Gastroesophageal sphincter (tissue), 4 donors: ENCODE measurements around the gene LENG1. TPM values are rescaled to one million over a fixed set of nuclear protein-coding genes. Genes with fewer than 3 reads are reported as not detected.

Experiments
- ATAC-seq: fragments of 150-250 bp; one replicate; pipeline ENCODE4 v1.9.1; 2016; ENCODE audit warnings: mild to moderate bottlenecking, moderate library complexity
- H3K27ac ChIP-seq, 4 donors: fragments of 200-600 bp; sonication (generic) in 3 of 4; 1 replicate in 3 of 4; 2 replicates in 1 of 4; pipeline ENCODE4 v1.5.1; 2016 to 2019
- H3K27me3 ChIP-seq: fragments of 200-600 bp; sonication (generic); one replicate; pipeline ENCODE4 v1.5.1; 2019
- H3K36me3 ChIP-seq, 2 donors: fragments of 200-600 bp; sonication (generic); one replicate each; pipeline ENCODE4 v1.5.1; 2019; ENCODE audit warnings: control low read depth in 1 of 2
- H3K4me1 ChIP-seq, 3 donors: fragments of 200-600 bp; sonication (generic); 1 replicate in 2 of 3; 2 replicates in 1 of 3; pipeline ENCODE4 v1.5.1; 2016 to 2019; ENCODE audit warnings: control low read depth in 2 of 3
- H3K4me3 ChIP-seq, 2 donors: fragments of 200-600 bp; sonication (generic); one replicate each; pipeline ENCODE4 v1.5.1; 2019; ENCODE audit warnings: mild to moderate bottlenecking in 1 of 2, moderate library complexity in 1 of 2
- H3K9me3 ChIP-seq, 3 donors: fragments of 200-600 bp; sonication (generic); one replicate each; pipeline ENCODE4 v1.5.1; 2017 to 2019; ENCODE audit warnings: control low read depth in 2 of 3
- CTCF ChIP-seq, 4 experiments: fragments of 200-600 bp in 2 of 4; fragments of 450-650 bp in 2 of 4; sonication (generic) in 1 of 4; IDR thresholded peaks; one replicate each; pipeline ENCODE4 v1.5.1; 2017 to 2019; ENCODE audit warnings: antibody characterized with exemption in 4 of 4, mild to moderate bottlenecking in 2 of 4, moderate library complexity in 2 of 4
- EP300 ChIP-seq: sonication (generic); formaldehyde crosslinking; IDR thresholded peaks from one replicate; pipeline ENCODE4 v1.6.1; 2017; ENCODE audit warnings: antibody characterized with exemption, mild to moderate bottlenecking
- POLR2A ChIP-seq, 2 donors: fragments of 450-650 bp; IDR thresholded peaks; one replicate each; pipeline ENCODE4 v1.6.1; 2017; ENCODE audit warnings: antibody characterized with exemption in 2 of 2, mild to moderate bottlenecking in 2 of 2, moderate library complexity in 1 of 2
- POLR2AphosphoS5 ChIP-seq: sonication (generic); formaldehyde crosslinking; IDR thresholded peaks from one replicate; pipeline ENCODE4 v1.6.1; 2017; ENCODE audit warnings: antibody characterized with exemption
- WGBS, 2 donors: methylation state at CpG; one replicate each; pipeline ENCODE4 v1.1.5; 2018; ENCODE audit warnings: low coverage in 1 of 2; 5-methylcytosine and 5-hydroxymethylcytosine counted together
- total RNA-seq, 4 donors: library from RNA; depleted of rRNA; stranded (reverse); fragments of >200 nt; gene quantifications; one replicate each; pipeline ENCODE4 v1.1.0, GENCODE V29; 2016

The LENG1 gene
- total RNA-seq, 4 donors from 2014 or later = 8.2 to 12.8 (median 11.1) TPM

- H3K27me3 ChIP-seq = no peaks in the 10 kb centered on the region
- peak overlapping the region; percentile 100 for H3K4me3 ChIP-seq
- H3K4me1 ChIP-seq = peaks cover 2 to 49% (median 28%) of the 10 kb centered on the region in 3 donors
- H3K36me3 ChIP-seq = peaks cover 0 to 30% of the 10 kb centered on the region in 2 donors
- ATAC-seq = no peak
- no peak for TF ChIP-seq CTCF (IDR thresholded peaks at IDR 0.05)
- no peak for TF ChIP-seq EP300
- TF ChIP-seq POLR2A (IDR thresholded peaks at IDR 0.05) = no peak
- no peak for TF ChIP-seq POLR2AphosphoS5
- H3K27ac ChIP-seq = peak overlapping the region in 3 of 4 donors; percentile 95 to 98 (median 97)
- 34% methylated on average over 7 of the region's 31 CpGs; no CpG with 5 or more reads in 1 of the 2 donors for WGBS, 2 donors
- H3K9me3 ChIP-seq = no peaks in the 10 kb centered on the region
Measured at GRCh38 chr19:54138489-54139256, 20.8 kb downstream of the LENG1 start.

- Histone ChIP-seq H3K9me3 (no peaks in the 10 kb centered on the region), H3K27me3 (no peaks in the 10 kb centered on the region), H3K4me3 (peak within 1 kb of the TSS; percentile 100), H3K27ac (peak within 1 kb of the TSS; percentile 95 to 100 (median 98)), H3K4me1 (peaks cover 2 to 49% (median 28%) of the 10 kb centered on the region in 3 donors), H3K36me3 (peaks cover 0 to 26% of the 10 kb centered on the region in 2 donors)
- no peak for ATAC-seq
- no CpG with 5 or more reads among the region's 103 CpGs for WGBS, 2 donors
- TF ChIP-seq CTCF (IDR thresholded peaks at IDR 0.05) = peak in 1 of 4 experiments; percentile 31
- peak; percentile 80 for TF ChIP-seq POLR2AphosphoS5
- TF ChIP-seq EP300 = no peak
- peak; percentile 76 to 86 for TF ChIP-seq POLR2A (IDR thresholded peaks at IDR 0.05)
Measured at GRCh38 chr19:54137699-54138488, 21.6 kb downstream of the LENG1 start, which contains the start of gene CNOT3. TSS of gene CNOT3 (plus strand) at chr19:54137762. CDS start at chr19:54142979, 5,217 bp downstream.

GRCh38 chr19:54136864-54137698 is 22.4 kb downstream of the LENG1 start:
- 0% methylated on average over 11 to 19 of the region's 46 CpGs for WGBS, 2 donors
- Histone ChIP-seq H3K27ac (peak overlapping the region; percentile 95 to 100 (median 98)), H3K27me3 (no peaks in the 10 kb centered on the region), H3K4me3 (peak overlapping the region; percentile 100), H3K36me3 (peaks cover 0 to 29% of the 10 kb centered on the region in 2 donors), H3K9me3 (no peaks in the 10 kb centered on the region), H3K4me1 (peaks cover 2 to 49% (median 28%) of the 10 kb centered on the region in 3 donors)
- TF ChIP-seq EP300 (no peak), POLR2AphosphoS5 (peak; percentile 72), CTCF (IDR thresholded peaks at IDR 0.05) (no peak), POLR2A (IDR thresholded peaks at IDR 0.05) (no peak)
- ATAC-seq = peak; percentile 94

- WGBS, 2 donors = 5 to 7% methylated on average over 17 to 28 of the region's 30 CpGs
- no peak for ATAC-seq
- TF ChIP-seq POLR2A (IDR thresholded peaks at IDR 0.05) = no peak
- H3K9me3 ChIP-seq = no peaks in the 10 kb centered on the region
- peak overlapping the region in 3 of 4 donors; percentile 29 to 80 (median 67) for H3K27ac ChIP-seq
- peaks cover 0 to 29% of the 10 kb centered on the region in 2 donors for H3K36me3 ChIP-seq
- H3K4me3 ChIP-seq = peak overlapping the region; percentile 36 to 52
- H3K4me1 ChIP-seq = peaks cover 2 to 44% (median 28%) of the 10 kb centered on the region in 3 donors
- H3K27me3 ChIP-seq = no peaks in the 10 kb centered on the region
Measured at GRCh38 chr19:54136086-54136863, 23.2 kb downstream of the LENG1 start.
